Upper lobe of left lung (tissue), 4 donors: Measurements from ENCODE around the gene RBM10.

Experiments used
- CTCF ChIP-seq, 6 experiments: fragments of 450-650 bp in 4 of 6; fragments of 200-600 bp in 2 of 6; sonication (generic) in 2 of 6; IDR thresholded peaks; one replicate each; pipeline ENCODE4 v1.5.1; 2016 to 2019; ENCODE audit warnings: antibody characterized with exemption in 6 of 6
- POLR2A ChIP-seq, 4 donors: fragments of 450-650 bp; IDR thresholded peaks; one replicate each; pipeline ENCODE4 v1.5.1; 2016 to 2017; ENCODE audit warnings: antibody characterized with exemption in 4 of 4, mild to moderate bottlenecking in 2 of 4
- POLR2AphosphoS5 ChIP-seq, 2 donors: sonication (generic); formaldehyde crosslinking; IDR thresholded peaks; one replicate each; pipeline ENCODE4 v1.5.1; 2017; ENCODE audit warnings: antibody characterized with exemption in 2 of 2

- no peak for TF ChIP-seq POLR2AphosphoS5 (IDR thresholded peaks at IDR 0.05)
- no peak for TF ChIP-seq CTCF (IDR thresholded peaks at IDR 0.05)
- TF ChIP-seq POLR2A (IDR thresholded peaks at IDR 0.05): no peak
Observed at GRCh38 chrX:47210661-47211425, 65.8 kb downstream of the RBM10 start.
